RWPE1 (cell line): ENCODE data around the gene KCNK16.

ENCODE experiments used
- CTCF ChIA-PET: fragments of 350-600 bp; sonication (Branson Sonifier 250); formaldehyde crosslinking; extraction: SDS; loops from one replicate; lab custom pipeline; 2021; lab: Yijun Ruan, JAX
- POLR2A ChIA-PET: fragments of 400-600 bp; formaldehyde crosslinking; extraction: SDS; loops from one replicate; lab custom pipeline; 2020; ENCODE audit warnings: antibody characterized with exemption; ENCODE audit not compliant: low non-redundant PET; lab: Yijun Ruan, JAX
- DNase-seq: peaks from one replicate; pipeline ENCODE4 v3.0.0; 2012; ENCODE audit warnings: low spot score
- H3K27ac ChIP-seq: fragments of 450-650 bp; 2 replicates; pipeline ENCODE4 v1.5.1; 2017
- CTCF ChIP-seq: fragments of 450-650 bp; conservative IDR thresholded peaks from 2 replicates; pipeline ENCODE4 v1.5.1; 2017; ENCODE audit warnings: low read depth, mild to moderate bottlenecking

KCNK16 gene

GRCh38 chr6:39303425-39304153 is 18.9 kb downstream of the KCNK16 start:
- DNase-seq, result no peak
- TF ChIP-seq CTCF, result peak; percentile 44
- no peak overlapping the region for H3K27ac ChIP-seq
- ChIA-PET CTCF (interaction anchor here (0.6 to 7.6 kb wide), 10 partner anchors 27 to 331 kb away, joined by 3 to 116 read pairs (median 4); no protein-coding TSS in a partner anchor), POLR2A (no interaction called here)

- peak; percentile 88 for TF ChIP-seq CTCF
- peak; percentile 85 for DNase-seq
- ChIA-PET POLR2A (no interaction called here), CTCF (interaction anchor here (0.6 to 7.6 kb wide), 22 partner anchors 12 to 1213 kb away, joined by 3 to 116 read pairs (median 3); no protein-coding TSS in a partner anchor)
- no peak overlapping the region for H3K27ac ChIP-seq
Measured at GRCh38 chr6:39302669-39303424, 19.7 kb downstream of the KCNK16 start.

GRCh38 chr6:39302011-39302410 is 20.5 kb downstream of the KCNK16 start:
- CTCF ChIA-PET, result interaction anchor here (0.6 to 7.6 kb wide), 10 partner anchors 13 to 1214 kb away, joined by 3 to 116 read pairs (median 3); no protein-coding TSS in a partner anchor
- no peak overlapping the region for H3K27ac ChIP-seq
- no peak for DNase-seq
- POLR2A ChIA-PET, result no interaction called here
- TF ChIP-seq CTCF, result no peak

- CTCF ChIA-PET, result interaction anchor here (0.7 to 7.6 kb wide), 2 partner anchors 13 to 135 kb away, joined by 4 to 116 read pairs; no protein-coding TSS in a partner anchor
- POLR2A ChIA-PET, result no interaction called here
- H3K27ac ChIP-seq, result no peak overlapping the region
- TF ChIP-seq CTCF, result no peak
- no peak for DNase-seq
Measured at GRCh38 chr6:39301606-39302005, 20.9 kb downstream of the KCNK16 start.

GRCh38 chr6:39300739-39301138 is 21.8 kb downstream of the KCNK16 start:
- H3K27ac ChIP-seq, result no peak overlapping the region
- ChIA-PET POLR2A (no interaction called here), CTCF (interaction anchor here (0.5 to 7.6 kb wide), 2 partner anchors 134 to 364 kb away, joined by 3 to 116 read pairs; no protein-coding TSS in a partner anchor)
- no peak for TF ChIP-seq CTCF
- DNase-seq, result no peak

GRCh38 chr6:39298061-39298460 is 24.4 kb downstream of the KCNK16 start:
- H3K27ac ChIP-seq, result no peak overlapping the region
- CTCF ChIA-PET, result interaction anchor here (1.7 kb wide), 1 partner anchor 131 kb away, joined by 6 read pairs; no protein-coding TSS in a partner anchor
- no peak for DNase-seq
- no peak for TF ChIP-seq CTCF
- POLR2A ChIA-PET, result no interaction called here
